HG02870 (cell line): ENCODE results near the gene UVSSA.

Source experiments
- ATAC-seq: cut with Tn5 transposase; IDR thresholded peaks from one replicate; pipeline ENCODE4 v1.9.1; 2021; ENCODE audit warnings: mild to moderate bottlenecking, moderate library complexity; ENCODE audit not compliant: unreplicated experiment

UVSSA gene

DNA sequence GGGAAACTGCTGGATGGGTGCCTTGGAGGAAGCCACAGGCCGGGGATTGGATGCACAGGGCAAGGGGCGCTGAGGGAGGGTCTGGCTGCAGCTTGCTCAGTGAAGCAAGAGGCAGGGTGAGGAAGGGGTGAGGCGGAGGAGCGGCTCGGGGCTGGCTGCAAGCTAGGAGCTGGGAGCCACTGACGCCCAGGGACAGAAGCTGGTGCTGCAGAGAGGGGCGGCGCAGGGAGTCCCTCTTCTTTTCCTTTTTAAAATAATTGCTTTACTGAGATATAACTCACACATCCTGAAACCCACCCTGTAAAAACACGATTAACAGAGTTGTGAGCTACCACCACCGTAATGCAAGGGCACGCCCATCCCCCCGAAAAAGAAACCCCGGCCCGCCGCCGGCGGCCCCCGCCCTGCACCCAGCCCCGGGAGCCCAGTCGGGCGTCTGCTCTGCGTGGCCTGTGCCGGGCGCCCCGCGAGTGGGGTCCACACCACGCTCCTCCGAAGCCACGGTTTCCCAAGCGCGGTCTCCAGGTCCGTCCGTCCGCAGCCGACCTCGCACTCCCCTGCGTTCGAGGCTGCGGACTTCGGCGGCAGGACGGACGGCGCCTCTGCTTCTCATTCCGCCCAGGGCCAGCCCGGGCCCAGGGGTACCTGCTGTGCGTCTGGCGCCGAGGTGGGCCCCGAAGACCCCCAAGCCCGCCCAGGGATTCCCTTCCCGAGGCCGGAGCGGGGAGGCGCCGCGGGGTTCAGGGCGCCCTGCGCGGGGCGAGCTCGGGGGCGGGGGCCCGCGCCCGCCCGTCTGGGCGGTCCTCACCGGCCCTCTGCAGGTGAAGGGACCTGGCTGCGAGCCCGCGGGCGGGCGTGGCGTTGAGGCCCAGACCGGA lies 866 bp upstream of the UVSSA start:
- peak; percentile 0 for ATAC-seq

DNA sequence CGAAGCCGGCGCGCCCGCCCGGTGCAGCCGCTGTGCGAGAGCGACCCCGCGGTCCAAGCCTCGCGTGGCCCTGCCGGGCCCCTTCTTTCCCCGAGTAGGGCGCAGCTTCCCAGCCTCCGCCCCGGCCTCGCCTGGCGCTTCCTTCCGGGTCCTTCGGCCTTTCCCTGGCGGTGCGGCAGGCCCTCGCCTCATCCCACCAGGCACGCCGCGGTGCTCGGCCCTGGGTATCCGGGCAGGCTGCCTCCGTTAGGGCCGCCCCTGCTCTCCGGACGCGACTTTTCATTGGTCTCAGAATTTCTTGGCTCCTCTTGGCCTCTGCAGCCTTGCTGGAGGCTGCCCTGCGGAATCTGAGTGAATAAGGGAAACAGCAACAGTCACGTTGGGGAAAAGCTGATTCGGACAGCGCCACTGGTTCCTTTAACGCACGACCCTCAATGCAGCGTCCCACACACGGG lies 429 bp downstream of the UVSSA start:
- ATAC-seq: peak; percentile 25

DNA sequence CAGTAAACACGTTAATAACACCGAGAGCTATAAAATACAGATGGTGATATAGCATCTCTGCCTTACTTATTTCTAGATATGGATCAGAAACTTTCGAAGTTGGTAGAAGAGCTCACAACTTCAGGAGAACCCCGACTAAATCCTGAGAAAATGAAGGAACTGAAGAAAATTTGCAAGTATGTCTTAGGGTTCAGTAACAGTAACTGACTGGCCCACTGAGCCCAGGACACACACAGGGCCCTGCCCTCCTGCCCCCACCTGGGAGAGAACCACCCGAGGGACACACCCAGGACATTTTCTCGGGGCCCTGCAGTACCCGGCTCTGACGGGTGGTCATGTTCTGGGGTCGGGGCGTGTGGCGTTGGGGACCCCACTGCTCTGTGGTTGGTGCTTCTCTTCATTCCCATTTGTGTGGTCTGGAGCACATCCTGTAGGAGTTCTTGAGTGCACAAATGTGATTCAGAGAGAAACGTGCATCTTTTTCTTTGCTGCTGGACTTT lies 1.1 kb downstream of the UVSSA start:
- ATAC-seq: no peak

DNA sequence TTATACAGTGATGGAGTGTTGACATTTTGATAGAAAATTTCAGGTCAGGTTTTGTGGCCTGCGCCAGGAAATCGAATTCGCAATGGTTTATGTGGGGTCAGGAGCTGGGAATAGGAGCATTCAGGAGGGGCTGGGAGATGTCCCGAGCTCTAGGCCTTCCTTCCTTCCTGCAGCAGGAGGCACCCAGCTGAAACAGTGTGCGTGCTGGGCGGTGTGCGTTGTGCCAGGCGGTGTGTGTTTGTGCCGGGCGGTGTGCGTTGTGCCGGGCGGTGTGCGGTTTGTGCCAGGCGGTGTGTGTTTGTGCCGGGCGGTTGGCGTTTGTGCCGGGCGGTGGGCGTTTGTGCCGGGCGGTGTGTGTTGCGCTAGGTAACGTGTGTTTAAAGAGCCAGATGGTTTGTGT lies 1.7 kb downstream of the UVSSA start:
- ATAC-seq: no peak

DNA sequence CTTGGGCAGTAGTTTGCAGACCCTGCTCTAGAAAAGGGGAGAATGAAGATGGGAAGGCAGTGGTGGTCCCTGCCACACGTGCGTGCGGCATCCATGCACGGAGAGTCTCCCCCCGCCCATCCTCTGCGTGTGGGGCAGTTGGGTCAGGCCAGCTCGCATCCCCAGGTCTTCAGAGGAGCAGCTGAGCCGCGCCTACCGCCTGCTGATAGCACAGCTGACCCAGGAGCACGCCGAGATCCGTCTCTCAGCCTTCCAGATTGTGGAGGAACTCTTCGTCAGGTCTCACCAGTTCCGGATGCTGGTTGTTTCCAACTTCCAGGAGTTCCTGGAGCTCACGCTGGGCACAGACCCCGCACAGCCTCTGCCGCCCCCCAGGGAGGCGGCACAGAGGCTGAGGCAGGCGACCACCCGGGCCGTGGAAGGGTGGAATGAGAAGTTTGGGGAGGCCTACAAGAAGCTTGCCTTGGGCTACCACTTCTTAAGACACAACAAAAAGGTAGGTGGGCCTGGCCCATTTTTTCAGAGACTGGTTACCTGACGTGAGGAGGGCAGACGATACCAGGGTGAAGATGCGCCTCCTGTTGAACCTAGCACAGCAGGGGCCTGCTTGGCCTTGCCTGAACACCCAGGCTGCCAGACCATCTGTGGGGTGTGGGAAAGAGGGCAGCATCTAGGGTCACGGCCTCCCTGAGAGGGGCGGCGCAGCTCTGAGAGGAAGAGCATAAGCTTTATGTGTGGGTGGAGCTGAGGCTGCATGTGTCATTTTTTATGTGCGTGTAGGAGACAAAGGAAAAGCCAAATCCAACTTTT lies 2.6 kb downstream of the UVSSA start:
- no peak for ATAC-seq

DNA sequence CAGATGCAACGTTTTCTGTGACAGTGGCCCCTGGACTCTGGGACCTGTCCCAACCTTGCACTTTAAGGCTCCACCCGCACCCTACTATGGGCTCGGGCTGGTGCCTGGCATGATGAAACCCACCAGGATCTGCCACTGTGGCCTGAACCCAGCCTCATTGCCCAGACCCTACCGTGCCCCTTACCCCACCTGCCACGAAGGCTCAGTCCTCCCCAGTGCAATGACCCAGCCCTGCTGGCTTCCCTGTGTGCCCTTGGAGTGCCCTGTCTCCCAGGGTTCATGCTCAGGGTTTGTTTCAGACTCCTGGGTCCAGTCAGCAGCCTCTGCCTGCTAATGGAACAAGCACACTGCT lies 3.1 kb downstream of the UVSSA start:
- no peak for ATAC-seq

DNA sequence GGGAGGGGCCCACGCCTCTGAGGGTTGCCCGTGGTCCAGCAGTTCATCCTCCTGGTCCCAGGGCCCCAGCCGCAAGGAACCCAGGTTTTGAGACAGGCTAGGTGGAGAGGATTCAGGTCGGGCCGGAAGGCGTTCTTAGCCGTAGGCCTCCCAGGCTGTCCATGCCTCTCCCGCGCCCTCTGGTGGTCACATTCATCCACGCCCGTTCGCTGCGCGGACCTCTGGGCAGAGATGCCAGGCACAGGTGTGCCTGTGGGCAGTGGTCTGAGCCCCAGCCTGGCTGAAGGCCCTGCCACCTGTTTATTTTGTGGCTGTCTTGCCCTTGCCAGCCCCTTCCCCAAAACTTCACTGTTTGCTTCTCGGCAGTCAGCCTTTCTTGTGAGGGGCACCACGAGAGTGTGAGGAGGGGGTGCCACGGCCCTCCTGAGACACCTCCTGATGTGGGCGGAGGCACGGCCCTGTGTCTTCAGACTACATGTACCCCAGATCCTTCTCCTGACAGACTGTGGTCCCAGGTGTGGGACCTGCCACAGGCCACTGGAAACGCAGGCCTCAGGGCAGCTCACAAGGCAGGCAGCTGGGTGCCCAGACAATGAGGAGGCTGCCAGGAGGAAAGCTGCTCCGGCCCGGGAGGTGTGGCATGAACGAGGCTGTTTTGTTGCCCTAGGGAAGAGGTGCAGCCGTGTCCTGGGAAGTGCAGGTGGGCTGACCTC lies 5.0 kb downstream of the UVSSA start:
- peak; percentile 31 for ATAC-seq

DNA sequence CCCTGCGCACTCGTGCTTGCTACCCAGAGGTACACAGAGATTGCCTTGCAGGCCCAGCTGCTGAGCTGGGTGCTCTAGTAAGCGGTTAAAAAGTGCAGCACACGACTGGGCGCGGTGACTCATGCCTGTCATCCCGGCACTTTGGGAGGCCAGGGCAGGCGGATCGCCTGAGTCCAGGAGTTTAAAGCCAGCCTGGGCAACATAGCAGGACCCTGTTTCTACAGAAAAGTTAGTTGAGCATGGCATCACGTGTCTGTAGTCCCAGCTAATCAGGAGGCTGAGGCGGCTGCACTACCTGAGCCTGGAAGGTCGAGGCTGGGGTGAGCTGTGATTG lies 5.5 kb downstream of the UVSSA start:
- ATAC-seq: no peak

DNA sequence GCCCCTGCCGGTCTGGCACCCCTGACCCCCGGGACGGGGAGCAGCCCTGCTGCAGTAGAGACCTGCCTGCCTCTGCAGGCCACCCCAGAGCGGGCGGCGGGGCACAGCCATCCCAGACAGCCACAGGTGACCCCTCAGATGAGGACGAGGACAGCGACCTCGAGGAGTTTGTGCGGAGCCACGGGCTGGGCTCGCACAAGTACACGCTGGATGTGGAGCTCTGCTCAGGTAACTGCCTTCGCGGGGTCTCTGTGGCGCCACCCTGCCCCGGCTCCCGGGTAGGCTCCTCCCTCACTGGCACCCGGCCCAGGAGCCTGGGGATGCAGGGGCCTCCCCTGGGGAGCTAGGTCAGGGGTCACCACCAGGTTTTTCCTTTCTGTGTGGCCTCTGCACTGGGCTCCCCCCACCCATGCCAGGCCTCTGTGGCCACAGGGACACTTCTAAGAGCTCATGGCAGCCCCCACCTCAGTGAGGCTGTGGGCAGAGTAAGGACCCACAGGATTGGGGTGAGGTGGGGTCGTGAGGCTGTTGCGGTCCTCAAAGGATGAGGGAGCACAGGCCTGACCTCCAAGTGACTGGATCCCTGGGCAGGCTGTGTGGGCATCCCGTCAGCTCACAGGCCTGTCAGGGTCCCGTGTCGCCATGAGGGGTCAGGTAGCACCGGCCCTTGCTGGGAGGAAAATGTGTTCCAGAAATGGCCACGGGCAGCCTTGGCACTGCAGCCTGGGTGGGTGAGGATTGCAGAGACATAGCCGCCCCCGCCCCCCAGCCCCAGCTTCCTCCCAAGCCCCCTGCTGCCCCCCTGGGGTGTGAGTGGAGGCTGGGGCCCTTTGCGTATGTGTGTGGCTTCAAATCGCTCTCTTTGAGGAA lies 6.4 kb downstream of the UVSSA start:
- ATAC-seq: no peak

DNA sequence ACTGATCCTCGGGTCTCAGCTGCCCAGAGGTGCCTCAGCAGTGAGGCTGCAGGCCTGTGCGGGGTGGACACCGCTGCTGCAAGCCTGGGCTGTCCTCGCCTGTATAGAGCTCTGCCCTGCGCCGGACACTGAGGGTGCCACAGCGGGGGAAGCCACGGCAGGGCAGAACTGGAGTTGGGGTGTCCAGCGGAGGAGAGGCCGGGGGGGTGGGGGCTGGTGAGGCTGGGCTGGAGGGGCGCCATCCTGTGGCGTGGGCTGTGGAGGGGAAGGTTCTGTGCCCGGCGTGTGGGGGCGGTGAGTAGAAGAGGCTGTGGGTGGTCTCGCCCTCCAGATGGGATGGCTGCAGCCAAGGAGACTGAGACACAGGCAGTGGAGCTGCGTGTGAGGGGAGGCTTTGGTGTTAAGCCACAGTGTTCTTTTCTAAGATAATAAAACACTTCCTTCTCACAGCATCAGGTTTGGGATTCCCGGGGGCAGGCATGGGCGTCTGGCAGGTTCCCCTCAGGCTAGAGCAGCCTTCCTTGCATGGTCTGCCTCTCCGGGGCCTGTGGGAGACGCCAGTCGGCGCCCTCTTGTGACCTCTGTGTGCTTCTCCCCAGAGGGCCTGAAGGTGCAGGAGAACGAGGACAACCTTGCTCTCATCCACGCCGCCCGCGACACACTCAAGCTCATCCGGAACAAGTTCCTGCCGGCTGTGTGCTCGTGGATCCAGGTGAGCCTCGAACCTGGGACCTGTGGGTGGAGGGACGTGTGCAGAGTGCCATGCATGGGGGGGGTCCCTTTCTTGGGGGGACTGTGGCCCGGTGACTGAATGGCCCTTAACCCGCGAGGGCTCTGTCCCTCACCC lies 7.4 kb downstream of the UVSSA start:
- ATAC-seq: no peak

DNA sequence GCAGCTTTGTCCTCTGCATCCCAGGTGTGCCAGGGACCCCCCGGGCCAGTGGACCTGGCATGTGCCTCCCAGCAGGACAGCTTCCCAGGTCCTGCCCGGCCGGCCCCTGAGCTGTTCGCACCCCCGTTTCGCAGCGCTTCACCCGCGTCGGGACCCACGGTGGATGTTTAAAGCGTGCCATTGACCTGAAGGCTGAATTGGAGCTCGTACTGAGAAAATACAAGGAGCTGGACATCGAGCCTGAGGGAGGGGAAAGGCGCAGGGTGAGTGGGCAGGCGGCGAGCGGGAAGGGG lies 7.9 kb downstream of the UVSSA start:
- no peak for ATAC-seq

DNA sequence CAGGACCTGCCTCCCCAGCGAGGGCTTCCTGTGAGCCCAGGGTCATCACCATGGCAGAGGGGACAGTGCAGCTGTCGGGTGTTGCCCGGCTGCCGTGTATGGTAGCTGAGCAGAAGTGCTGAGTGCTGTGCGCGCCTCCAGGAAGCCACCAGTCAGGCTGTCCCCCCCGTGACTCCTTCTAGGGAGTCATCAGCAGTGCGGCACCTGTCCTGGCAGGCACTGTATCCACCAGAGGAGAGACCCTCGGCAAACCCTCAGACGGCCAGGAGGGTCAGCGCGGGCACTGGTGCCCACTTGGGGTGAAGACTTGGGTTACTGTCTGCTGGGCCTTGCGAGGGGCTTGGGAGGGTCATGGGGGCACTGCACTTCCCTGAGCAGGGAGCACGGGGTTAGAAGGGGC lies 8.4 kb downstream of the UVSSA start:
- ATAC-seq: no peak

DNA sequence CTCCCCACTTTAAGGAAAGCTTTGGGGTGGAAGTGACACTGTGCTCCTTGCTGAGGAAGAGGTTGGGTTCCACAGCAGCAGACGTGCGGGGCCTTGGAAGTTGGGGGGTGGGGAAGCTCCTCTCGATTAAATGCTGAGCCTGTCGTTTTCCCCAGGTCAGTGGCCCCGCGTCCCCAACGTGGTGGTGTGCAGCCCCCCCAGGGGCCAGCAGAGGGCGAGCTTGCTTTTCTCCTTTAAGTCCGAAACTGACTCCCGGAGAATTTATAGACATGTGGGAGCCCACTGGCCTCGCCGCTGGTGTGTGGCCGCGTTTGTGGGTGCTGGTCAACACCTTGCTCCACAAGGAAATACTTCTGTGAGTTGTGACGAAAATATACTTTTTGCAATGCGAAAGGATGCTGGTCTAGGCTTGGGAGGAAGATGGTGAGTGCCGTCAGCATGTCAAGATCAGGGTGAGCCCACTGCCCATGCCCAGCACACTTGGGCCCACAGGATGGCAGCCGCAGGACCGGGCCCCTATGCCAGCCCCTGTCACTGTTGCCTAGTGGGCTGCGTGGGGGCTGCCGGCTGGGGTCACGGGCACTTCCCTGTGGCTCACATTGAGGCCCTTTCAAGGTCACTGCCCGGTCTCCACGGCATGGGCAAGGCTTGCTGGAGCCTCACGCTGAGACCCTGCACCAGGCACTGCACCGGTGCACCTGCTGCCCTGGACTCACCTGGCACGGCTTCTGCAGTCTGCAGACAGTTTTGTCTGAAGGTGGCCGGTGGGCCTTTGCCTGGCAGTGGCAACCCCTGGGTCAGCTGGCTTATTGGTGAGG lies 9.4 kb downstream of the UVSSA start:
- no peak for ATAC-seq

DNA sequence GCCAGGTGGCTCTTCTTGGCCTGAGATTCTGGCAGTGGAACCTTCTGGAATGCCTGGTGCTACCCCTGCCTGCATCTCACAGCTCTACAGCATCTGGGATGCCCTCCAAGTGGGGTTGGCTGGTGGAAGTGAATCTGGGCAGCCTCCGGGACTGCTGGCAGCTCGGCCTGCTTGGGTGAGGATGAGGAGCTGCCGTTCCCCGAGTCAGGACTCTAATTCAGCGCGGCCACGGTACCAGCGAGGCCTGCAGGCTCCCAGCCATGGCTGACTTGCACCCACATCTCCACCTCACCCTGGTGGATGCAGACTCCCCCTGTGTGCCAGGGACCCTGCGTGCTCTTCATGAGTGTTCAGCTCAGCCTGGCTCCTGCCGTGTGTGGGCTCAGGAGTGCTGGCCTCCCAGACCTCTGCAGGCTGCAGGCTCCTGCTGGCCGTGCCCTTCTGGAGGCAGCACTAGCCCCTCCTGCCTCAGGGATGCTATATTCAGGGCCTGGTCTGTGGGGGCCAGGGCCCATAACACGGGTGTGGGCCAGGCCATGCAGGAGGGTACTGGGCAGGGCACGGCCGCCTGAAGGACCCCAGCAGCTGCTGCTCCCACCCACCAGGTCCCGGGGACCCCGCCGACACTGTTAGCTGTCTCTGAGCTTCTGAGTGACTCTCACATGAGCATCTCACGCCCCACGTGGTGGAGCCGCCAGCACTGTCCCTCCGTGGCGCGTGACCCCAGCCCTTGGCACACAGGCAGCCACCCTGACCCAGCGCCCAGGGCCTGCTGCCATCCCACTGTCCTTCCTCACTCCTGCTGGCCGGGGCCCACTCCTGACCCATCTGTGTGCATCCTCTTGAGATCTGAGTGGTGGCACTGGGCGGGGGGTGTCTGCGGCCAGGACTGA lies 10.6 kb downstream of the UVSSA start:
- no peak for ATAC-seq

DNA sequence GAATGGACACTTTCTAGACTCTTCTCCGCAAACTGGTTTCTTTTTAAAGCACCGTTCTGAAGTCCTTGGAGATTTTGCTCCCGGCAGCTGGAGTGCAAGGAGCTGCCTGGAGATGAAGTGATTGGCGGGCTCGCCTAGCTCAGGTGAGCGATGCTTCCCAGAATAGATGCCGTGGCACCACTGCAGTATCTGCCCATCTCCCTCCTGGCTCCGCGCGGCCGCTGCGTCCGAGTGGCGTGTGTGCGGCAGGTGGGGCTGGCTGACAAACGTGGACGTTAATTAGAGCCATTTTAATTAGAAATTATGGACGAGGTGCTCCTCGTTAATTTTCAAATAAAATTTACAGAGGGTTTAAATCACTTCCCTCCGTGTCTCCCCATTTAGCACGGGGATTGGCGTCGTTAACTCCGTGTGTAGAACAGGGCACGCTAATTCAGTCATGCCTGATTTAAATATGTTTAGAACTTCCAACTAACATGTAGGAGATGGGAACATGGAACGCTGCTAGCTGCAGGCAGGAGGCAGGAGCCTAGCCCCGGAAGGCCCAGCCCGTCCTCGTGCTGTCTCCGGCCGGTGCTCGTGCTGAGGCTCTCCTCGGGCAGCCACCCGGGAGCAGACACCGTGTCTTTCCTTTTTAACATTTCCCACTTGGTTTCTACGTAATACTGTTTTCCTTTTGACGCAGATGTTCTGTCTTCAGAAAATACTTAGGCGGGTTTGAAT lies 11.6 kb downstream of the UVSSA start:
- no peak for ATAC-seq

DNA sequence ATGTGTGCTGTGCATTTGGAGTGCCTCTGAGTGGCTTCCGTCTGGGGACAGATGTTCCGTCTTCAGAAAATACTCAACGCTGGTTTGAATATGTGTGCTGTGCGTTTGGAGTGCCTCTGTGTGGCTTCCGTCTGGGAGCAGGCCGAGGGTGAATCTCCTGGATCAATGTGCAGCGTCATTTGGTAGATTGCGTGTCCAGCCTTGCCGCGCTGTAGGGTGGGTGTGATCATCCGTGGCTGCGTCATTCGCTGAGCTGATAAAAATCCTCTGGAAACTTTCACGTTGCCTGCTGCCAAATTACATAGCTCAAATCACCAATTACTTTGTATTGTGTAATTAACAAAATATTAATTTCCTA lies 12.1 kb downstream of the UVSSA start:
- ATAC-seq: no peak

DNA sequence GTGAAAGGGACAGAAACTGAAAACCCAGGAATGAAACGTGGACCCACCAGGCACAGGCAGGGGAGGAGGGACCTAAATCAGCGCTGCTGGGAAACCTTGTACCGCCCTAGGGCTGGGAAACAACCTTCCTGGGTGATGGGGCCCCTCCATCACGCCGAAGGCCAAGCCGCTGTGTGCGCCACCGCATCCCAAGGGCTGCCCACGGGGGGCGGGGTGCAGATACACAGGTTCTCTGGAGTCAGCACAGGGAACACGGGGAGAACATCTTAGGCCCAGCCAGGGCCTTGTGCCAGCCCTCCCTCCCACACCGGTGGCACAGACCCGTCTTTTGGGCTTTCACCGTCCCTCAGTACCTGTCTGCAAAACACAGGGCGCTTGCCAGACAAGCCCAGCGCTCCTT lies 13.0 kb downstream of the UVSSA start:
- no peak for ATAC-seq
